NT2/D1 (cell line): ENCODE data around the gene TBC1D16.

ENCODE experiments used
- DNase-seq: peaks from one replicate; pipeline ENCODE4 v3.0.0-alpha.2; 2011; ENCODE audit warnings: low read depth, low spot score
- H3K27me3 ChIP-seq: 2 replicates; pipeline ENCODE4 v1.6.0; 2011; ENCODE audit warnings: mild to moderate bottlenecking; ENCODE audit not compliant: insufficient read length, insufficient read depth
- H3K36me3 ChIP-seq: 2 replicates; pipeline ENCODE4 v1.6.1; 2011; ENCODE audit warnings: mild to moderate bottlenecking, low read length, mixed read lengths; ENCODE audit not compliant: insufficient read depth, insufficient read length
- H3K4me1 ChIP-seq: 2 replicates; pipeline ENCODE4 v1.5.1; 2011; ENCODE audit not compliant: insufficient read depth, insufficient read length
- H3K4me3 ChIP-seq: 2 replicates; pipeline ENCODE4 v1.5.1; 2011; ENCODE audit warnings: low read depth; ENCODE audit not compliant: insufficient read length
- H3K9ac ChIP-seq: 2 replicates; pipeline ENCODE4 v1.6.0; 2011; ENCODE audit warnings: low read depth; ENCODE audit not compliant: insufficient read length
- H3K9me3 ChIP-seq: 2 replicates; pipeline ENCODE4 v1.5.1; 2011; ENCODE audit warnings: mild to moderate bottlenecking, low read length; ENCODE audit not compliant: insufficient read depth
- SUZ12 ChIP-seq: IDR thresholded peaks from 2 replicates; pipeline ENCODE4 v1.6.1; 2011; ENCODE audit not compliant: insufficient read length, insufficient read depth; ENCODE audit errors: extremely low read depth
- YY1 ChIP-seq: IDR thresholded peaks from 2 replicates; pipeline ENCODE4 v1.6.1; 2011; ENCODE audit not compliant: insufficient read length, insufficient read depth
- ZNF274 ChIP-seq: IDR thresholded peaks from 2 replicates; pipeline ENCODE4 v1.6.1; 2011; ENCODE audit warnings: mild to moderate bottlenecking, low read depth, low read length

The TBC1D16 gene

GRCh38 chr17:80023481-80024205 lies 12.0 kb downstream of the TBC1D16 start:
- Histone ChIP-seq H3K4me1 (peaks cover 10% of the 10 kb centered on the region), H3K9ac (no peak overlapping the region), H3K36me3 (peaks cover 16% of the 10 kb centered on the region), H3K9me3 (no peaks in the 10 kb centered on the region), H3K27me3 (no peaks in the 10 kb centered on the region), H3K4me3 (no peak overlapping the region)
- TF ChIP-seq SUZ12 (no peak), YY1 (no peak), ZNF274 (no peak)
- DNase-seq, result no peak

GRCh38 chr17:80021600-80021999 lies 14.1 kb downstream of the TBC1D16 start:
- no peak for DNase-seq
- H3K9ac ChIP-seq, result no peak overlapping the region
- no peaks in the 10 kb centered on the region for H3K27me3 ChIP-seq
- peaks cover 10% of the 10 kb centered on the region for H3K4me1 ChIP-seq
- H3K36me3 ChIP-seq, result peaks cover 8% of the 10 kb centered on the region
- H3K9me3 ChIP-seq, result no peaks in the 10 kb centered on the region
- no peak for TF ChIP-seq ZNF274
- TF ChIP-seq YY1, result no peak
- TF ChIP-seq SUZ12, result no peak
- no peak overlapping the region for H3K4me3 ChIP-seq

- no peaks in the 10 kb centered on the region for H3K9me3 ChIP-seq
- H3K4me1 ChIP-seq, result peaks cover under 1% of the 10 kb centered on the region
- peaks cover 5% of the 10 kb centered on the region for H3K36me3 ChIP-seq
- no peak for TF ChIP-seq ZNF274
- no peak for TF ChIP-seq SUZ12
- no peak for TF ChIP-seq YY1
- H3K27me3 ChIP-seq, result no peaks in the 10 kb centered on the region
- DNase-seq, result no peak
- no peak overlapping the region for H3K9ac ChIP-seq
- H3K4me3 ChIP-seq, result no peak overlapping the region
These were observed 16.6 kb downstream of the TBC1D16 start for GRCh38 chr17:80018917-80019651.

GRCh38 chr17:80017226-80018010 lies 18.3 kb downstream of the TBC1D16 start:
- peaks cover 10% of the 10 kb centered on the region for H3K4me1 ChIP-seq
- H3K36me3 ChIP-seq, result peaks cover 16% of the 10 kb centered on the region
- no peaks in the 10 kb centered on the region for H3K9me3 ChIP-seq
- H3K27me3 ChIP-seq, result no peaks in the 10 kb centered on the region
- TF ChIP-seq ZNF274, result no peak
- no peak for TF ChIP-seq YY1
- TF ChIP-seq SUZ12, result no peak
- H3K4me3 ChIP-seq, result no peak overlapping the region
- H3K9ac ChIP-seq, result no peak overlapping the region
- no peak for DNase-seq

GRCh38 chr17:80012765-80013741 lies 22.6 kb downstream of the TBC1D16 start:
- Histone ChIP-seq H3K9ac (peak overlapping the region; percentile 42), H3K4me1 (peaks cover 16% of the 10 kb centered on the region), H3K9me3 (no peaks in the 10 kb centered on the region), H3K36me3 (peaks cover 42% of the 10 kb centered on the region), H3K27me3 (no peaks in the 10 kb centered on the region), H3K4me3 (no peak overlapping the region)
- no peak for TF ChIP-seq SUZ12
- no peak for TF ChIP-seq ZNF274
- TF ChIP-seq YY1, result no peak
- DNase-seq, result no peak

GRCh38 chr17:80011989-80012555 lies 23.6 kb downstream of the TBC1D16 start:
- Histone ChIP-seq H3K9ac (no peak overlapping the region), H3K4me1 (peaks cover 16% of the 10 kb centered on the region), H3K4me3 (no peak overlapping the region), H3K9me3 (no peaks in the 10 kb centered on the region), H3K27me3 (no peaks in the 10 kb centered on the region), H3K36me3 (peaks cover 52% of the 10 kb centered on the region)
- no peak for DNase-seq
- no peak for TF ChIP-seq YY1
- no peak for TF ChIP-seq ZNF274
- TF ChIP-seq SUZ12, result no peak
